SKM-1 (cell line): ENCODE results near the gene APEH.
A peak's percentile ranks its signal among the peaks of the same experiment; 100 is the strongest.
"Not testable (repeated sequence)": the region's sequence is repeated elsewhere in the genome, so short reads cannot be mapped to it uniquely, and the experiment has no call there.

ENCODE experiments used
- DNase-seq: peaks from one replicate; lab custom pipeline; 2025; ENCODE audit not compliant: unreplicated experiment; lab: John Stamatoyannopoulos, UW

Gene APEH

DNA sequence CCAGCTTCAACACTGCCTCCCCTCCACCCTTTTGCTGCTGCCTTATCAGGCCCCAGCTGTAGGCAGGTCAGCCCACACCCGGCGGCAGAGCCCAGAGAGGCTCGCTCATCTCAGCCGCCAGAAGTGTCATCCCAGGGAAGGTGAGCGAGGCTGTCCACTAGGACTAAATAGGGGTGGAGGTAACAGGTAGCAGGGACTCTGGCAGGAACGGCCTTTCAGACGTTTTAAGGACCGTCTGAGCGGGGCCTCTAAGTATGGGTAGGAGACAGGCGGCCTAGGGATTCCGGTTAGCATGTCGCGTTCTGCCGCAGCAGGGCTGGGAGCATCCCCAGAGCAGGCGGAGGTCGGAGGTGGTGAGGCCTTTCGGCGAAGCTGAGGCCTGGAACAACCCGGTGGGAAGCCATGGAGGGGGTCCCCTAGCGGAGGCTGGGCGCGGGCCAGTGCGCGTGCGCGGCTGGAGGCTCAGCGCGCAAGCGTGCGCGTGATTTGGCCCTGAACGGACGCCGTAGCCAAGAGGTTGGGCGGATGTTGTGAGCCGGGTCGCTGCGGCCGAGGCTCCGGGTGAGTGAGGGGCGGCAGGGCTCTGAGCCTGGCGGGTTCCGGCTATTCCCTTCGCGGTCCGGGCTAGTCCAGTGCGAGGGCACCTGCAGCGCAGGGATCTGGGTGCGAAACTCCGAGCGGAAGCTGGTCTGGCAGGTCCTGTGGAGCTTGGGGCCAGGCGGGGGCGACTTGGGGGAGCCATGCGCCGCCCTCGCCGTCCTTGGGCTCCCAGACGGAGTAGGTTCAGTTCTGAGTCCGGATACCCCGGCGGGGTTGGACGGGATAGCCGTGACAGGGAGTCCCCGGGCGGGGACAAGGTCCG lies 15.1 kb downstream of the APEH start, which contains the start of the genes MST1 and RNF123:
Gene MST1, minus strand, starts transcription at position 429 of the 862 bp plus-strand sequence. CDS start 783 bp downstream, outside the sequence.
Gene RNF123, plus strand, starts transcription at position 512 of the 862 bp plus-strand sequence. CDS start 1,609 bp downstream, outside the sequence.
- no peak for DNase-seq

GRCh38 chr3:49689908-49690624 lies 15.9 kb downstream of the APEH start:
- not testable (repeated sequence) for DNase-seq

GRCh38 chr3:49690856-49691255 lies 16.7 kb downstream of the APEH start:
- not testable (repeated sequence) for DNase-seq

GRCh38 chr3:49691481-49691880 lies 17.3 kb downstream of the APEH start:
- DNase-seq = not testable (repeated sequence)

GRCh38 chr3:49694409-49695070 lies 20.4 kb downstream of the APEH start:
- not testable (repeated sequence) for DNase-seq

- DNase-seq = not testable (repeated sequence)
Measured at GRCh38 chr3:49695350-49696015, 21.3 kb downstream of the APEH start.

DNA sequence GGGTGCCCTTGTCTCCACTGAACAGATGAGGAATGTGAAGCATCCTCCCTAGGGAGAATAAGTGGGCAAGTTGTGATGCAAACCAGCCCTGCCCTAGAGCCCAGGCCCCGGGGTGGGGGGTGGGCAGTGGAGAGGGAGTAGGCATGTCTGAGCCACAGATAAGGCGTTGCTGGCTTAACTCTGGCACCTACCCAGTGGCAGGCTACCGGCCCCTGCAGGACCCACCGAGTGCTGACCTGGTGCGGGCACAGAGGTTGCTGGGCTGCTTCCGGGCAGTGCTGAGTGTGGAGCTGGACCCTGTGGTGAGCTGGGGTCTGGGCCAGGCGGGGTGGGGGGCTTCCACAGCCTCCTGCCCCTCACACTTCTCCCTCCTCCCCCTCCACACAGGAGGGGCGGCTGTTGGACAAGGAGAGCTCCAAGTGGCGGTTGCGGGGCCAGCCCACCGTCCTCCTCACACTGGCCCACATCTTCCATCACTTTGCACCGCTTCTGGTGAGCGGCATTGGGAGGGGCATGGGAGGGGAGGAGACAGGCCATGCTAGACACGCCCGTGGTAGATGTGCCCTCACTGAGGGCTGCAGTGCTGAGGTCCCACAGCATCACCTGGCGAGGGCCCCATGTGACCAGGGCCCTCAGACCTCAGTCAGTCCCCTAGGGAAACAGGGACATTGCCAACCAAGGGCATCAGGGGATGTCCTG lies 25.3 kb downstream of the APEH start:
- DNase-seq = no peak

DNA sequence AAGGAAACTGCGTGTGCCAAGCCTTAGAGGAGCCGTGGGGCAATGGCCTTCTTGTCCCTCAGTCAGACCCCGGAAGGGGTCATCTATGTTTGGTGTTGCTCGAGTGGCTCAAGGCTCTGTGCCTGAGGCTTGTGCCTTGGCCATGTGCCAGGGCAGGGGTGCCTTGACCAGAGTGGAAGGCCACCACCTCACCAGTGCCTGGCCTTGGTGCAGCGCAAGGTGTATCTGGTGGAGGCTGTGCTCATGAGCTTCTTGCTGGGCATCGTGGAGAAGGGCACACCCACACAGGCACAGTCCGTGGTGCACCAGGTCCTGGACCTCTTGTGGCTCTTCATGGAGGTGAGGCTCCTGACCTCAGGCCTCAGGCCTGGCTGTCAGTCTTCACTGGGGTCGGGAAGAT lies 25.9 kb downstream of the APEH start:
- no peak for DNase-seq

DNA sequence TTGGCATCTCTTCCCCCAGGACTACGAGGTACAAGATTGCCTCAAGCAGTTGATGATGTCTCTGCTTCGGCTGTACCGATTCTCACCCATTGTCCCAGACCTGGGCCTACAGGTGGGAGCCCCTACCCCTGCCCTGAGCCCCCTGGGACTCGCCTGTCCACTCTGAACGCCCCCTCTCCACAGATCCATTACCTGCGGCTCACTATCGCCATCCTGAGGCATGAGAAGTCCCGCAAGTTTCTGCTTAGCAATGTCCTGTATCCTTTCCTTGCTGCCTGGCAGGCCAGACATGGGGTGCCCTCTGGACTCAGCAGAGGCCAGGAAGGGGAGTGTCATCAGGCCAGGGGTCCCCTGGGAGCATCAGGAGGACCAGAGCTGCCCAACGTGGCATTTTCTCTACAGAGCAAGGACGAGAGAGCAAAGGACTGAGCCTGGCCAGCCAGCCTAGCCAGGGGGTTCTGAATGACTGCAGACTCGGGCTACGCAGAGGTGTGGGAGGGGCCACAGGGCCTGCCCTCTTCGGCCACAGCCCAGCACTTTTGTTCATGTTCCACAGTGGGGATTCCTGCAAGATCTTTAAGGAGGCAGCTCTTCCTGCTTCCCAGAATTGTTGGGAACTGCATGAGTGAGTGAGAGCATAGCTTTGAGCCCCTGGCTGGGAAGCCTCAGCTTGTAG lies 26.4 kb downstream of the APEH start:
- DNase-seq = no peak

DNA sequence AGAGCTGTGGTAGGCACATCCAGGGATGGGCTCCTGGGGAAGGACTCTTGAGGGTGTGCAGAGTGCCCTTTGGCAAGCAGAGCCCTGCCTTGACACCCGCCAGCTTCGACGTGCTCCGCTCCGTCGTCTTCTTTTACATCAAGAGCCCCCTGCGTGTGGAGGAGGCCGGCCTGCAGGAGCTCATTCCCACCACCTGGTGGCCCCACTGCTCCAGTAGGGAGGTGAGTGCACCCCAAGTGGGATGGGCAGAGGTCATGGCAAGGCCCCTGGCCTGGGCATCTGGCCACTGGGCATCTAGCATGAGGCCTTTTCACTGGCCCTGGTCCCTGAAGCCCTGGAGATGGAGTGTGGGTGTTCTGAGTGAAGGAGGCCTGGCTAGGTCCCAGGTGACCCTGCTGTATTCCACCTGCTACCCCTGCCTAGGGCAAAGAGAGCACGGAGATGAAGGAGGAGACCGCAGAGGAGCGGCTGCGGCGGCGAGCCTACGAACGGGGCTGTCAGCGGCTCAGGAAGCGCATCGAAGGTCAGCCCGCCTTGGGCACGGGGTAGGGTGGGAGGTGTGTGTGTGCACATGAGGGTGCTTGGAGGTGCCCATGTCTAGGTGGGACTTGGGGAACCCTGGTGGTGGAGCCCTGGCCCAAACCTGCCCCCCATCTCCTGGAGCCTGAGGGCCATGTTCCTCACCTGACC lies 27.4 kb downstream of the APEH start:
- DNase-seq = no peak

- DNase-seq = no peak
Measured at GRCh38 chr3:49702672-49703071, 28.5 kb downstream of the APEH start.

- DNase-seq = peak; percentile 33
Measured at GRCh38 chr3:49703443-49703927, 29.3 kb downstream of the APEH start.

- DNase-seq = no peak
Measured at GRCh38 chr3:49703956-49704355, 29.8 kb downstream of the APEH start.

GRCh38 chr3:49704629-49705028 lies 30.5 kb downstream of the APEH start:
- no peak for DNase-seq

- DNase-seq = no peak
Measured at GRCh38 chr3:49705390-49705960, 31.3 kb downstream of the APEH start.

DNA sequence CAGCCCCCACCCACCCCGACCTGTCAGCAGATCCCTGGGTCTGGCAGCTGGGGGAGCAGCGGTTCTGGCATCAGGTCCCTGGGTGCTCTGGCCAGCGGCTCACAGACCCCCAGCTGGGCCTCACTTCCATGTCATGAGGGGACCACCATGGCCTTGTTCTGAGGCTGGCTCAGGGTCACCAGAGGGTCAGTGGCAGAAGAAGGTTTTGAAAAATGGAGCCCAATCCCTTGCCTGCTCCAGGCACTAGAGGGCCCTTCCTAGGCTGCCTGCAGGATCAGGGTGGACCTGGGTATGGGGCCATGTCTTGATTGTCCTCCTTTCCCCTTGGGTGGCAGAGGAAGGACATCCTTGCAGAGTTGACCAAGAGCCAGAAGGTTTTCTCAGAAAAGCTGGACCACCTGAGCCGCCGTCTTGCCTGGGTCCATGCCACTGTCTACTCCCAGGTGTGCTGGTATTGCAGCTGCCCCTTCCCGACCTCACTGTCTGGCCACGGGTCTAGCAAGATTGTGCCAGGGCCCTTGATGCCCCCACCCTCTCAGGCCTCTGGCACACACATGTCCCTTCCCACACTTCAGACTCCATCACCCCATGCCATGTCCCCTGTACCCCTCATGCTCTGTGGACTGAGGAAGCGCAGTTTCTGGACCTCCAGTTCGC lies 32.4 kb downstream of the APEH start:
- DNase-seq = no peak

- no peak for DNase-seq
Measured at GRCh38 chr3:49707113-49707480, 32.9 kb downstream of the APEH start.

- DNase-seq = no peak
Measured at GRCh38 chr3:49709852-49710251, 35.7 kb downstream of the APEH start.
